Stimulated activated CD8-positive, alpha-beta memory T cell treated with anti-CD3 and anti-CD28 coated beads, Interleukin-15, amount 100 ng/mL, for 4 hours (primary cell): ENCODE results near the gene MARK4.

Source experiments
- DNase-seq, 2 donors: peaks; one replicate each; pipeline ENCODE4 v3.0.0-alpha.2; 2020; ENCODE audit warnings: low read depth in 2 of 2

MARK4 gene

GRCh38 chr19:45340232-45340898 is 89.3 kb downstream of the MARK4 start, which contains the start of gene KLC3:
Gene KLC3, plus strand, starts transcription at chr19:45340750. Its CDS starts 4,792 bp downstream, at chr19:45345542.
- DNase-seq: no peak

- no peak for DNase-seq
Measured at GRCh38 chr19:45340899-45341453, 89.9 kb downstream of the MARK4 start.

- no peak for DNase-seq
Measured at GRCh38 chr19:45342911-45343310, 91.8 kb downstream of the MARK4 start.

GRCh38 chr19:45344621-45345505 is 93.8 kb downstream of the MARK4 start:
- no peak for DNase-seq

- DNase-seq: no peak
Measured at GRCh38 chr19:45345506-45345860, 94.4 kb downstream of the MARK4 start.

- no peak for DNase-seq
Measured at GRCh38 chr19:45346449-45346848, 95.4 kb downstream of the MARK4 start.

- DNase-seq: no peak
Measured at GRCh38 chr19:45347570-45348366, 96.7 kb downstream of the MARK4 start.

- DNase-seq: no peak
Measured at GRCh38 chr19:45348367-45349125, 97.5 kb downstream of the MARK4 start.

GRCh38 chr19:45349126-45349415 is 98.0 kb downstream of the MARK4 start:
- no peak for DNase-seq

GRCh38 chr19:45349430-45349941 is 98.4 kb downstream of the MARK4 start:
- no peak for DNase-seq

GRCh38 chr19:45350477-45351058 is 99.5 kb downstream of the MARK4 start:
- no peak for DNase-seq

GRCh38 chr19:45351401-45351952 is 100.4 kb downstream of the MARK4 start:
- no peak for DNase-seq

- DNase-seq: no peak
Measured at GRCh38 chr19:45352062-45352461, 101.0 kb downstream of the MARK4 start.

GRCh38 chr19:45352471-45352870 is 101.4 kb downstream of the MARK4 start:
- no peak for DNase-seq

GRCh38 chr19:45352914-45353796 is 102.1 kb downstream of the MARK4 start:
- no peak for DNase-seq

GRCh38 chr19:45354241-45354842 is 103.3 kb downstream of the MARK4 start:
- DNase-seq: no peak
